ENCODE data around the gene AGPAT3.

The AGPAT3 gene

DNA sequence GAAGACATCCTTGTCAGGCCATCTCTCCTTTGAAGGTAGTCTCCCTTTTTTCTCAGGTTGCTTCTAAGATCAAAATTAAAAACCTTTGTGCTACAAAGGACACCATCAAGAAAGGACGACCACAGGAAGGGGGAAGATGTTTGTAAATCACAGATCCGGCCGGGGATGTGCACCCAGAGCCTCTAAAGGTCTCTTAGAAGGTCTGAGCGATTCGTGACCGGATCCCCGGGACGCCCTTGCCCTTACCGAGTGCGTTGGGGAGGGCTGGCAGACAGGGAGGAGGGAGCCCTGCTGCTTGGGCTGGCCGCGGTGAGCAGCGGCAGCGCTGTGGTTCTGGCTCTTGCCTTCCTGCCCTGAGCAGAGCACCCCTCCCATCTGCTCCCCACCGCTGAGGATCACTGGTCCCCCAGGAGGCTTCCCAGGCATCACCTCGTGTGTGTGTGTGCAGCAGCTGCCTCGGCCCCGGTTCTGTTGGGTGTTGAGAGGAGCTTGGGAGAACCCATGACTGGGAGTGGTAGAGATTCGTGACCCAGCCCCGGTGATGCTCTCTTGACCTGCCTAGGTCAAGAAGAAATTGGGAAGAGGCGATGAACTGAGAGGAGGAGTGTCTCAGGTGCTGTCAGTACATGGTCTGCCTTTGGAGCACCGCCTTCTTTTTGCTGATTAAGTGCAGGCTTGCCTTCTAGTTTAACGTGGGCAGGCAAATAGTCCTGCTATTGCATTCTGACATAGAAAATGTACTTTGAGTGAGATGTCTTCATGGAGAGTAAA, 34.5 kb downstream of the AGPAT3 start:
- no peaks in the 10 kb centered on the region for H3K4me1 ChIP-seq (ENCODE audit: control insufficient read depth, insufficient read depth, low read length, poor library complexity, severe bottlenecking)
- 94 to 95% methylated on average over 19 to 22 of the region's 23 CpGs for WGBS, 2 experiments (ENCODE audit: insufficient coverage in 2 of 2)
- no peak overlapping the region for H3K27ac ChIP-seq (ENCODE audit: low read depth, low read length, severe bottlenecking)
- H3K36me3 ChIP-seq (ENCODE audit: control insufficient read depth, insufficient read depth, low read length), result no peaks in the 10 kb centered on the region
- no peak overlapping the region for H3K4me3 ChIP-seq (ENCODE audit: extremely low read depth, insufficient read depth, low read length, poor library complexity, severe bottlenecking)
- H3K9me3 ChIP-seq (ENCODE audit: control insufficient read depth, low read length), result peaks cover 7% of the 10 kb centered on the region

- Histone ChIP-seq H3K4me3 (ENCODE audit: extremely low read depth, insufficient read depth, low read length, poor library complexity, severe bottlenecking) (no peak overlapping the region), H3K9me3 (ENCODE audit: control insufficient read depth, low read length) (peaks cover 7% of the 10 kb centered on the region), H3K27ac (ENCODE audit: low read depth, low read length, severe bottlenecking) (no peak overlapping the region), H3K36me3 (ENCODE audit: control insufficient read depth, insufficient read depth, low read length) (no peaks in the 10 kb centered on the region), H3K4me1 (ENCODE audit: control insufficient read depth, insufficient read depth, low read length, poor library complexity, severe bottlenecking) (no peaks in the 10 kb centered on the region)
- 91 to 95% methylated on average over 1 of the region's 1 CpG for WGBS, 2 experiments (ENCODE audit: insufficient coverage in 2 of 2)
Observed at GRCh38 chr21:43900078-43900385, 35.0 kb downstream of the AGPAT3 start.

GRCh38 chr21:43900690-43901089, 35.7 kb downstream of the AGPAT3 start:
- no peak overlapping the region for H3K4me3 ChIP-seq (ENCODE audit: extremely low read depth, insufficient read depth, low read length, poor library complexity, severe bottlenecking)
- no peaks in the 10 kb centered on the region for H3K36me3 ChIP-seq (ENCODE audit: control insufficient read depth, insufficient read depth, low read length)
- peaks cover 7% of the 10 kb centered on the region for H3K9me3 ChIP-seq (ENCODE audit: control insufficient read depth, low read length)
- no peaks in the 10 kb centered on the region for H3K4me1 ChIP-seq (ENCODE audit: control insufficient read depth, insufficient read depth, low read length, poor library complexity, severe bottlenecking)
- H3K27ac ChIP-seq (ENCODE audit: low read depth, low read length, severe bottlenecking), result no peak overlapping the region
- 92 to 96% methylated on average over 6 of the region's 6 CpGs for WGBS, 2 experiments (ENCODE audit: insufficient coverage in 2 of 2)

- WGBS, 2 experiments (ENCODE audit: insufficient coverage in 2 of 2), result 89 to 100% methylated on average over 3 to 4 of the region's 6 CpGs
- no peak overlapping the region for H3K27ac ChIP-seq (ENCODE audit: low read depth, low read length, severe bottlenecking)
- no peaks in the 10 kb centered on the region for H3K36me3 ChIP-seq (ENCODE audit: control insufficient read depth, insufficient read depth, low read length)
- H3K4me3 ChIP-seq (ENCODE audit: extremely low read depth, insufficient read depth, low read length, poor library complexity, severe bottlenecking), result no peak overlapping the region
- H3K4me1 ChIP-seq (ENCODE audit: control insufficient read depth, insufficient read depth, low read length, poor library complexity, severe bottlenecking), result no peaks in the 10 kb centered on the region
- H3K9me3 ChIP-seq (ENCODE audit: control insufficient read depth, low read length), result peaks cover 7% of the 10 kb centered on the region
Observed at GRCh38 chr21:43902441-43902840, 37.4 kb downstream of the AGPAT3 start.

- no peak overlapping the region for H3K27ac ChIP-seq (ENCODE audit: low read depth, low read length, severe bottlenecking)
- WGBS, 2 experiments (ENCODE audit: insufficient coverage in 2 of 2), result 91 to 94% methylated on average over 19 to 22 of the region's 26 CpGs
- H3K36me3 ChIP-seq (ENCODE audit: control insufficient read depth, insufficient read depth, low read length), result no peaks in the 10 kb centered on the region
- H3K9me3 ChIP-seq (ENCODE audit: control insufficient read depth, low read length), result no peaks in the 10 kb centered on the region
- no peaks in the 10 kb centered on the region for H3K4me1 ChIP-seq (ENCODE audit: control insufficient read depth, insufficient read depth, low read length, poor library complexity, severe bottlenecking)
- no peak overlapping the region for H3K4me3 ChIP-seq (ENCODE audit: extremely low read depth, insufficient read depth, low read length, poor library complexity, severe bottlenecking)
Observed at GRCh38 chr21:43903451-43904091, 38.5 kb downstream of the AGPAT3 start.

GRCh38 chr21:43904331-43904781, 39.3 kb downstream of the AGPAT3 start:
- no peaks in the 10 kb centered on the region for H3K4me1 ChIP-seq (ENCODE audit: control insufficient read depth, insufficient read depth, low read length, poor library complexity, severe bottlenecking)
- 92% methylated on average over 10 to 14 of the region's 14 CpGs for WGBS, 2 experiments (ENCODE audit: insufficient coverage in 2 of 2)
- no peaks in the 10 kb centered on the region for H3K9me3 ChIP-seq (ENCODE audit: control insufficient read depth, low read length)
- no peak overlapping the region for H3K4me3 ChIP-seq (ENCODE audit: extremely low read depth, insufficient read depth, low read length, poor library complexity, severe bottlenecking)
- no peak overlapping the region for H3K27ac ChIP-seq (ENCODE audit: low read depth, low read length, severe bottlenecking)
- no peaks in the 10 kb centered on the region for H3K36me3 ChIP-seq (ENCODE audit: control insufficient read depth, insufficient read depth, low read length)

GRCh38 chr21:43905726-43906455, 40.9 kb downstream of the AGPAT3 start:
- Histone ChIP-seq H3K27ac (ENCODE audit: low read depth, low read length, severe bottlenecking) (no peak overlapping the region), H3K4me3 (ENCODE audit: extremely low read depth, insufficient read depth, low read length, poor library complexity, severe bottlenecking) (no peak overlapping the region), H3K9me3 (ENCODE audit: control insufficient read depth, low read length) (no peaks in the 10 kb centered on the region), H3K4me1 (ENCODE audit: control insufficient read depth, insufficient read depth, low read length, poor library complexity, severe bottlenecking) (no peaks in the 10 kb centered on the region), H3K36me3 (ENCODE audit: control insufficient read depth, insufficient read depth, low read length) (no peaks in the 10 kb centered on the region)
- 85 to 94% methylated on average over 13 to 16 of the region's 16 CpGs for WGBS, 2 experiments (ENCODE audit: insufficient coverage in 2 of 2)

DNA sequence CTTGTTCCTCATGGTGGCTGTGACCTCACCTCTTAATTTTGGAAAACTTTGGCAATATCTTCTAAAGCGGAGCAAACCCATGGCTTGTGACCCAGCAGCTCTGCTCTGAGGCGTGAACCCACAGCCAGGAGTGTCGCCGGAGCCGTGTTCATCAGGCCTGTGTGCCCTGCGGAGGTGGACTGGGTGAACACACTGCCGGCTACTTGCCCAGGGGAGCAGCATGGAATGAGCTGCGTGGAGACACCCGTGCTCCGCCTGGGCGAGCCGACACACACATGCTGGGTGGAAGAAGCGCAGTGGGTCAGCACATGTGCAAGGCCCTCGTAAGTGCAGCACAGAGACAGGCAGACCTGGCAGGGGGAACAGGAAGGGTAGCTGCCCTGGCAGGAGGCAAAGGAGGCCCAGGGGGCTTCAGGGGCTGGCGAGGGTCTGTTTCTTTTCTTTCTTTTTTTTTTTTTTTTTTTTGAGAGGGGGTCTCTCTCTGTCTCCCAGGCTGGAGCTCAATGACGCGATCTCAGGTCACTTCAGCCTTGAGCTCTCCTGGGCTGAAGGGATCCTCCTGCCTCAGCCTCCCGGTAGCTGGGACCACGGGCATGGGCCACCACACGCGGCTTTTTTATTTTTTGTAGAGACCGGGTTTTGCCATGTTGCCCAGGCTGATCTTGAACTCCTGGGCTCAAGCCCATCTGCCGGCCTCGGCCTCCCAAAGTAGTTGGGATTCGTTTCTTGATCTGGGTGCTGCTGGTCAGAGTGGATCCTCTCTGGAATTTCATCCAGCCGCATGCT, 41.8 kb downstream of the AGPAT3 start:
- Histone ChIP-seq H3K27ac (ENCODE audit: low read depth, low read length, severe bottlenecking) (no peak overlapping the region), H3K4me1 (ENCODE audit: control insufficient read depth, insufficient read depth, low read length, poor library complexity, severe bottlenecking) (no peaks in the 10 kb centered on the region), H3K9me3 (ENCODE audit: control insufficient read depth, low read length) (no peaks in the 10 kb centered on the region), H3K4me3 (ENCODE audit: extremely low read depth, insufficient read depth, low read length, poor library complexity, severe bottlenecking) (no peak overlapping the region), H3K36me3 (ENCODE audit: control insufficient read depth, insufficient read depth, low read length) (no peaks in the 10 kb centered on the region)
- WGBS, 2 experiments (ENCODE audit: insufficient coverage in 2 of 2), result 94 to 96% methylated on average over 21 to 26 of the region's 26 CpGs

DNA sequence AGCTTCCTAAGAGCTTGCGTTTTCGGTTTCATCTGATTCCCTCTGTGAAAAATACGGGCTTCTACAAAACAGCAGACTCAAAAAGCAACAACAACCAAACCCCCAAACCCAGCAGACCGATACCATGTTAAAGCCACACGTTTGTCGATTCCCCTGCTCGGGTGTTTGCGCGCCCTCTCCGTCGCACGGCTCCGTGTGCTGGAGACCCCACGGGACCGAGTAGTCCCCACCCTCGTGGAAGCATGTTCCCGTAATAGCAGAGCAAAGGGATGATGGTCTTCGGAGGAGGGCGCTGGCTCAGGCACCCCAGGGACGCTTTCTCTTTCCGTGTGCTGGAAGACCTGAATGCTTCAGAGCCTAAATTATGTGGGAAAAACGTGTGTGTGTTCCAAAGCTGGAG, 42.7 kb downstream of the AGPAT3 start:
- H3K27ac ChIP-seq (ENCODE audit: low read depth, low read length, severe bottlenecking), result no peak overlapping the region
- 85 to 93% methylated on average over 21 of the region's 22 CpGs for WGBS, 2 experiments (ENCODE audit: insufficient coverage in 2 of 2)
- H3K4me3 ChIP-seq (ENCODE audit: extremely low read depth, insufficient read depth, low read length, poor library complexity, severe bottlenecking), result no peak overlapping the region
- H3K9me3 ChIP-seq (ENCODE audit: control insufficient read depth, low read length), result peaks cover 3% of the 10 kb centered on the region
- no peaks in the 10 kb centered on the region for H3K36me3 ChIP-seq (ENCODE audit: control insufficient read depth, insufficient read depth, low read length)
- no peaks in the 10 kb centered on the region for H3K4me1 ChIP-seq (ENCODE audit: control insufficient read depth, insufficient read depth, low read length, poor library complexity, severe bottlenecking)

DNA sequence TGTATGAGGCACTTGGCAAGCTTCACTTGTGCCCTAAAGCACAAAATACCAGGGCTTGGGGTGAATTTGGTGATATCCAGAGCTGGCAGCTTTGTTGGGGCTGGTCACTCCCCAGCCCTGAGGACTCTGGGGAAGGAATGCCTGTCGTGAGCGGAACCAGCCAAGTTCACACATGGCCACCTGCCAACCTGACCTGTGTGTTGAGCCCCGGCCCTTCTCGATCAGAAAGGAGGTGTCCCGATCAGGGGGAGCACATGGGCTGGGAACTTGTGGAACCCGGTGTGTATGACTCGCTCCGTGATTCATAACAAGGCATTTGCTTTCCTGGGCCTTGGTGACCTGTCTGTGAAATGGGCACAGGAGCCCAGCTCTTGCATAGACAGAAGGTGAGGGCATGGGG, 43.1 kb downstream of the AGPAT3 start:
- 95 to 97% methylated on average over 8 of the region's 8 CpGs for WGBS, 2 experiments (ENCODE audit: insufficient coverage in 2 of 2)
- Histone ChIP-seq H3K4me1 (ENCODE audit: control insufficient read depth, insufficient read depth, low read length, poor library complexity, severe bottlenecking) (no peaks in the 10 kb centered on the region), H3K9me3 (ENCODE audit: control insufficient read depth, low read length) (peaks cover 5% of the 10 kb centered on the region), H3K36me3 (ENCODE audit: control insufficient read depth, insufficient read depth, low read length) (no peaks in the 10 kb centered on the region), H3K27ac (ENCODE audit: low read depth, low read length, severe bottlenecking) (no peak overlapping the region), H3K4me3 (ENCODE audit: extremely low read depth, insufficient read depth, low read length, poor library complexity, severe bottlenecking) (no peak overlapping the region)
